ENCODE results near the gene EFNA1.
A peak's percentile ranks its signal among the peaks of the same experiment; 100 is the strongest.
"Not testable (repeated sequence)": the region's sequence is repeated elsewhere in the genome, so short reads cannot be mapped to it uniquely, and the experiment has no call there.

EFNA1 gene

DNA sequence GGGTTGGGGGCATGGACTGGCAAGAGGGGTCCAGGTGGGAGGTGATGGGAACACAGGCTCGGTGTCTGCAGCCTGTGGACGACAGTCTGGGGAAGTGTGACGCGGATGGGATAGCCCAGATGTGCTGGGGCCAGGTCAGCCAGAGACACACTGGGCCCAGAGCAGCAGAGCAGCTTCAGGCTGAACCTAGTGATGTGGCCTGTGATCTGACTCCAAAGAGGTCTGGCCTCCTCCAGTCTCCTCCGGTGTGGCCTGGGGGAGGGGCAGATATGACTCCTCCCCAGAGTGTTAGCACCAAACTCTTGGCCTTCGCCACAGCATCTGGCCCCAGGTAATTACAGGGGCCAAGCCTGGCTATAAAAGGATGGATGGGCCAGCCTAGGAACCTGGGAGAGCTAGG, 35.5 kb upstream of the EFNA1 start:
- DNase-seq (ENCODE audit: insufficient read length, low spot score) (no peak), FAIRE-seq (no peak)

DNA sequence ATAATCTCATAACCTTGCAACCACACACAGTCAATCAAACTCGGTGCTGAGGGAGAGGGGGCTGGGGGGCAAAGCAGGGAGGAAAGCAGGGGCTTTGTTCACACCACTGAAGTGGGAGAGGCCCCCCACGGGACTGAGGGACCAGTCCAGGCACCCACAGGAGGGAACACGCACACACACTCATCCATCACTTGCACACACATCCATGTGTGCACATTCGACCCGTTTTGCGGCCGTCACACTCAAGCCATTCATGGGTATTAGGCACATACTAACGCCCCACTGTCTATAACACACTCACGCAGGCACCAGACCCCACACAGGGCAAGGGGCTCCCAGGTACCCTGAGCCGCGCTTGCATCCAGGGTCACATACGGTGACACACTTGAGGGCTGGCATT, 35.0 kb upstream of the EFNA1 start:
- FAIRE-seq (no peak), DNase-seq (ENCODE audit: insufficient read length, low spot score) (no peak)

DNA sequence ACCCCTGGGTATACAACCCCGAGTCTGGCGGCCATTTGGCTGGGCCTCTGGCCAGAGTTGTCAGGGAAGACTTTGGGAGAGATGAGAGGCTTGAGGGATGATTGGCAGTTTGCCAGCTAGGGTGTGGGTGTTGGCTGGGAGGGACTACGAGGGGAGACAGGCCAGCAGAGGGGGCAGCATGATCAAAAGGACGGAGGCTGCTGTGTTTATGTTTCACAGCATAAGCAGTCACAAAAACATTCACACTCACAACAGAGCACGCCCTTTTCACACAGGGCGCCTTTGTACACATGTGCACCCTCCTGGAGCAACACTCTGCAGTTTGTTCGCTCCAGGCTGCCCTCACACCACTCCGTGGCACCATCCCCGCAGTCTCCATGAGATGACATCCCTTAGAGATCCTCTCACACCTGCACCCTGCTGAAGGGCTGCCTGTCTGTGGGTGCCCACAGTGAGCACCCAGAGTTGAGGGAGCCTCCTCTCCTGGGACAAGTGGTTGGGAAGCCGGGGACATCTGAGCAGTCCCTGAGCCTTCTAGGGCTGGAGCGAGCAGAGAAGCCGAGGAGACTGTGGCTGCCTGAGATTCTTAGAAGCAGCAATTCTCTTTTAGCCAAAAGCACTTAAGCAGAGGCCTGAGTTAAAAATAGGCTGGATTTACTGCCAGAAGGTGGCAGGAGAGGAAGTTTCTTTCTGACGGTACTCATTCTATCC, 33.6 kb upstream of the EFNA1 start:
- DNase-seq (ENCODE audit: insufficient read length, low spot score): no peak
- peak; percentile 11 for FAIRE-seq

DNA sequence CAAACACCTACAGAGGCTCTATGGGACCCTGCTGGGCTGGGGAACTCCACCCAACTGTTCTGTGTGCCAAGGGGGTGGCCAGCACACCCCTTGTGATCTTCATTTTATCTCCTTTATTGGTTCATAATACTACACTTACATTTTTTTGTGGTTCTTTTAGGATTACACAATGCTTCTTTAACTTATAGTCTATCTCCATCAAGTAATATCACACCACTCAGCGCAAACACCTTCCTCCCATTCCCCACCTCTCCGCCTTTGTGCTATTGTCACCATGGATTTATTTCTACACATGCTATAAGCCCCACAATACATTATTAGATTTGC, 33.1 kb upstream of the EFNA1 start:
- no peak for DNase-seq (ENCODE audit: insufficient read length, low spot score)
- FAIRE-seq: no peak

DNA sequence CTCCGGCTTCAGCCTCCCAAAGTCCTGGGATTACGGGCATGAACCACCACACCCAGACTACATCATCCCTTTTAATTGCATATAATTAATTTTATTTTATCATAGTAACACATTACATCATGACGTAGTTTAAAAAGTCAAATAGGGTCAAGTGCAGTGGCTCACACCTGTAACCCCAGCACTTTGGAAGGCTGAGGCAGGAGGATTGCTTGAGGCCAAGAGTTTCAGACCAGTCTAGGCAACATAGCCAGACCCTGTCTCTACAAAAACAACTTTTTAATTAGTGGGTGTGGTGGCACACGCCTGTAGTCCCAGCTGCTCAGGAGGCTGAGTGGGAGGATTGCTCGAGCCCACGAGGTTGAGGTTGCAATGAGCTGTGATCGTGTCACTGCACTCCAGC, 28.3 kb upstream of the EFNA1 start:
- no peak for FAIRE-seq

DNA sequence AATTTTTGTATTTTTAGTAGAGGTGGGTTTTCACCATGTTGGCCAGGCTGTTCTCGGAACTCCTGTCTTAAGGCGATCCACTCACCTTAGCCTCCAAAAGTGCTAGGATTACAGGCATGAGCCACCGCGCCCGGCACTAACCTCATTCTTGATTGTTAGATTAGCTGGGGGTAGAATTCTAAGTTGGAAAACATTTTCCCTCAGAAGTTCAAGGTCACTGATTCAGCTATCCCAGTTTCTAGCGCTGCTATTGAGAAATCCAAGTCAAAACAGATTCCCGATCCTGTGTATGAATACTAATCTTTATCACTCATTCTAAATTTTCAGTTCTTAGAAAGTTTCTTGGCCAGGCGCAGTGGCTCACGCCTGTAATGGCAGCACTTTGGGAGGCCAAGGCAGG, 24.4 kb upstream of the EFNA1 start:
- DNase-seq (ENCODE audit: insufficient read length, low spot score) (no peak), FAIRE-seq (no peak)

More for the DNA sequence above, 28.3 kb upstream of the EFNA1 start:
- no peak for DNase-seq (ENCODE audit: insufficient read length, low spot score)

DNA sequence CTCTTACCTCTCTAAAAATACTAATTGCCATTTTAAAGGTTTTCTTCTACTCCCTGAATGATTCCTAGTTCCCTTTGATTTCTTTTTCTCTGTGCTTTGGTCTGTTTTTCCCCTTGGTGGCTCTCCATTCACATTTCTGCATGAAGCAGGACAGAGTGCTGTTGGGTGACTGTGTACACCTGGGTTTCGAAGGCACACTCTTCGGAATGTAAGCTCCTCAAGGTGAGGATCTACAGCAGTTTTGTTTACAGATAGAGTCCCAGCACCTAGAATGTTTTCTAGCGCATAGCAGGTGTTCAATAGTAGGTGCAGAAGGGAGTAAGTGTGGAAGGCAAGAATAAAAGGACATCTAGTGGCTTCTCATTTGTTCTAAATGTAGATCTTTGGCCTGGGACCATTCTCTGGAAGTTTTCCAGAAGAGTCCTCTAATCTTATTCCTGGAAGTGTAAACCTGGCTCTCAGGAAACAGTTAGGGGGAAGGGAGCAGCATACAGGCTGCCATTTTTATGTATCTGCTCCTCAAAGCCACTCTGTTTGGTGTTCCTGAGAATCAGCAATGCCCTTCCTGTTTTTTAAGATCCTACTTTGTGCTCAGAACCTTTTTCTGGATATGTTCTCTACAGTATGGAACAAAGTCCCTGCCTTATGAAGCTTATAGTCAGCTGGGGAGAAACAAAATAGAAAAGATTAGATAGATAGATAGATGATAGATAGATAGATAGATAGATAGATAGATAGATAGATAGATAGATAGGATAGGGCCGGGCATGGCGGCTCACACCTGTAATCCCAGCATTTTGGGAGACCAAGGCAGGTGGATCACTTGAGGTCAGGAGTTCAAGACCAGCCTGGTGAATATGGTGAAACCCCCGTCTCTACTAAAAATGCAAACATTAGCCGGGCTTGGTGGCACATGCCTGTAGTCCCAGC, 22.8 kb upstream of the EFNA1 start:
- DNase-seq (ENCODE audit: insufficient read length, low spot score) (no peak), FAIRE-seq (no peak)

DNA sequence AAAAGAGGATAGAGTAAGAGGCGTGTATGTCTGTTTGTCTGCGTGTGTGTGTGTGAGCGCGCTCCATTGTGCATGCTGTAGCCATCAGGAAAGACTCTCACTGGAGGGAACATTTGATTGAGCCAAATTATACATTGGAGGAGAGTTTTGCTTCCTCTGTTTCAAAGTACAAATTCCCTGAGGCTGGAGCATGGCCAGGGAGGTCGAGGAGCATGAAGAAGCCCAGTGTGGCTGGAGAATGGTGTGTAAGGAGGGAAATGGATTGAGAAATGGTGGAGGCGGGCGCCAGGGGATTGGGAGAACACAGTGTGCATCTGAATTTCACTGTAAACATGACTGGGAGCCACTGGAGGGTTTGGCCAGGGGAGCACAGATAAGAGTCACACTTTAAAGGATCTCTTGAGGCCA, 22.1 kb upstream of the EFNA1 start:
- DNase-seq (ENCODE audit: insufficient read length, low spot score) (no peak), FAIRE-seq (no peak)

DNA sequence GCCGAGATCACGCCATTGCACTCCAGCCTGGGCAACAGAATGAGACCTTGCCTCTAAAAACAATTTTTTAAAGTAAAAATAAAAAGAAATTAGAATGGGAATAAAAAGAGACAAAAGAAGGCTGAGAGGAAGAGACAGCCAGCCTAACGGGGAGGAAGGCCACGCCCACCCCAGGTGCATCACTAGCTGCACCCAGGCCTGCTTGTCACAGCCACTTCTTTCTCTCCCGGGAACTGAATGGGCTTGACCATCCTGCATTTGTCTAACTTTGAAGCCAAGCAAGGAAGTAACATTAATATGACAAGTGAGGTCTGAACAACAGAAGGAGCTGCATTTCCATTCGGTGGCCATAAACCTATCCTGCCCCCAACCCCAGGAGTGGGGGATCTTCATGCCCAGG, 20.8 kb upstream of the EFNA1 start:
- DNase-seq (ENCODE audit: insufficient read length, low spot score): no peak
- no peak for FAIRE-seq

DNA sequence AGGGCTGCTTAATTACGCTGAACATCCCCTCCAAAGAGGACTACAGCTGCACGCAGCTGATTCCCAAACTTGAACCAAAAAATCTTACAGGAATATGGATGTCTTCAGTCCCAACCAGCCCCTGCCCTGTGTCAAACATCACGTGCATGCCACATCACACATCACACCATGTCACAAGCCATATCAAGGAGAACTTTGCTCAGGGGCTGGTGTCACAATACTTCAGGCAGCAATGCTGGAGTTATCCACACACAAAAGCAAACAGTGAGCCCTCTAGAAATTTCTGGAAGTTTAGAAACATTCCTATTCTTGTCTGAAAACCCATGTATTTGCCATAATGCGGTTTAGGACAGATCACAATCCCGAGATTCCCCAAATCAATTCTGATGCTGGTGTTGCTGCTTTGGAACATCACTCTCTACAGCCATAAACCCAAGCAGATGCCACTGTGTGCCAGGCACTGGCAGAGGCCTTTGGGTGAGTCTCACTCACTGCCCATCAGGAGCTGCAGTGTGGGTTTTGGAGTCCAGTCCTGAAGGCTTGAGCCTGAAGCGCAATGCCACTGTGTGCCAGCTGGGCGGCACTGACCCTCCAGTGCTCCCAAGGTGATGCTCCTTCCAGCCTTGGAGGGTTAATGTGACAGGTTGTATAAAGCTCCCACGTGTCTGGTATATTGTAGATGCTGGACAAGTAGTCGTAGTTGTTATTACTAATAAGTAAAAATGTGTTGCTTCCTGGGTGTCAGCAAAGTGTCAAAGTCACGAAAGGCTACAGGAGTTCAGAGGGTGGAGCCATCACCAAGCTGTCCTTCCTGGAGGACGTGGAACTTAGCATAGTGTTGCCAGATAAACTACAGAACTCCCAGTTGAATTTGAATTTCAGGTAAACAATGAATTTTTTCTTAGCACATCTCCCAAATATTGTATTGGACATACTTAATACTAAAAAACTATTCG, 20.1 kb upstream of the EFNA1 start:
- DNase-seq (ENCODE audit: insufficient read length, low spot score) (no peak), FAIRE-seq (no peak)

DNA sequence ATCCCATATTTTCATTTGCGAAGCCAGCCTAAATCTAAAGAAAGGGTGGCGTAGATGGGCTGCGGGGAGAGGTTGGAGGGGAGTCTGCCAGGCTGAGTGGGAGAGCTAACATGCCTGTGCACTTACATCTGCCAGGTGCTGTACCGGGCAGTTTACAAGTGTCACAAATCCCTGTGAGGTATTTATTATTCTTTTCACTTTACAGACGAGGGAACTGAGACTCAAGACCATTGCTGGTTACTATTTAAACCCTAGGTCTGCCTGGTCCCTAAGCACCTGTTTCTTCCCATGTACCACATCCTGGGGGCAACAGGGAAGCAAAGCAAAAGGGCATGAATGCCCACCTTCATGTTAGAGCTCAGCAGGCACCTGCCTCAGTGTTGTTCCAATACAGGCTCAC, 19.4 kb upstream of the EFNA1 start:
- DNase-seq (ENCODE audit: insufficient read length, low spot score): no peak
- no peak for FAIRE-seq

DNA sequence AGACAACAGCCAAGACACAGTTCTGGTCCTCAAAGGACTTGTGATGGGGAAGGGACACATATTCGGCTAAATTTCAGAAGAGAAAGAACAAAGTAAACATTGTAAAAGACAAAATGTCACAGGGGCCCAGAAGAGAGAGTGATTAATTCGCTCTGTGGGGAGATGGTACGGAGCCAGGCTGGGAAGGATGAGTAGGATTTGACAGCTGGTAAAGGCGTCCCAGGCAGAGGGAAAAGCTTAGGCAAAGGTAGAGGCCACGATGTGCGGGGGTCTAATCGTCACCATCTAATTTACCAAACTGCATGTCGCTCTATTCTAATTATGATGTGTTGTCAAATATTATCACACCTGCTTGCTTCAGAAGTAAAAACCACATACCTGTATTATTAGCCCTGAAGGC, 17.3 kb upstream of the EFNA1 start:
- FAIRE-seq (no peak), DNase-seq (ENCODE audit: insufficient read length, low spot score) (no peak)

DNA sequence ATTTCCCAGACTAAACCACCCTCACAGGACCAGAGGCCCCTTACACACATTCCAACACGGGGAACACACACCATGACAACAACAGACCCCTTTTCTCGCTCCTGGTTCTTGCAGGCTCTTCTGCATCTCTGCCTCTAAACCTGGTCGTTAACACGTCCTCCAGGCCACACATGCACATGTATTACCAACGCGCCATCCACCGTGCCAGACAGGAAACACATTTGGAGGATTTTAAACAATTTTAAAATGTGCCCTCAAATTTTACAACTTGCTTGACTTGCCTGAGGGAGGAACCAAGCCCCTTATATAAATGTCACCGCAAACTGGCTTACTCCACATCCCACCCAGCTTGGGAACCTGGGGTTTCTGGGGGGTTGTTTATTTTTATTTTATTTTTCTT, 16.9 kb upstream of the EFNA1 start:
- DNase-seq (ENCODE audit: insufficient read length, low spot score): no peak
- FAIRE-seq: no peak

DNA sequence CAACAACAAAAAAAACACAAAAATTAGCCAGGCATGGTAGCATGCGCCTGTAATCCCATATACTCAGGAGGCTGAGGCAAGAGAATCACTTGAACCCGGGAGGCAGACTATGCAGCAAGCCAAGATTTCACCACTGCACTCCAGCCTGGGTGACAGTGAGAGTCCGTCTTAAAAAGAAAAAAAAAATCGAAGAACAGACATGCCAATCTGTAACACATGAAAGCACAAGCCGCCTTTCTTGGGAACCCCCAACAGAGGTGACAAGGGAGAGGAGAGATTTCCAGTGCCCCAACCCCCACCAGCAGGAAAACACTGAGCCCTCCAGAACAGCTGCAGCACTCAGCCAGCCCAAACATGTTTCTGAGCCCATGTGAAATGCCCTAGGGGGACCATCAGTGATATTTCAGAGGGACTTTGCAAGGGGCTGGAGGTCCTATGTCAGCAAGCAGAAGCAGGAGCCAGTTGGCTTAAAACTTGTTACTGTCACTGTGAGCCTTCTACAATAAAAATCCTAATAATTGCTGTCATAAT, 14.2 kb upstream of the EFNA1 start:
- FAIRE-seq (no peak), DNase-seq (ENCODE audit: insufficient read length, low spot score) (no peak)

DNA sequence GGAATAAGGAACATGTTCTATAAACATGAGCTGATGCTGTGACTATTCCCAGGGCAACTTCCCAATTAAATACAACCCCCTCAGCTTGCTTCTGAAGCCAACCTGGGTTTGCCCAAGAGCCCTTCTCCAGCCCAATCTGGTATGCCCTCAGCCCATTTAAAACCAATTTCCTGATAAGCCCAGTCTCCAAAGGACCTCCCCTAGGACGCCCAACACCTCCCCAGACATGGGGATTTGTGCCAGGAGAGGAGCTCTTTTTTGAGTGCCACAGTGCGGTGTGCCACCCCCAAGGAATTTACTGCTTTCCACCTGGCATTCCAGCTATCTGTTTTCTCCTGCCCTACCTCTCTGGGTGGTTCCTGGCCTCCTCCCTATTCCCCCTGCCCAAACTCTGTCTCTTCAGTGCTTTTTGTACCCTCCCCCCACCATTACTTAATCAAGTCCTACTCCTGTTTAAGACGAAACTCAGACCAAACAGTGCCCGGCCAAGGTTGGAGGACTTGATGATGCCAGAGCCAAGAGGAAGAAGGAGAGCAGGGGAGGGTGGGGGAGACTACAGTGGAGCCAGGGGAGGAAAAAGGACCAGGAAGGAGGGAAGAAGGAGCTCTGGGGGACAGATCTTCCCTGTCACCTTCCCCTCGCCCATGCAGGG, 11.4 kb upstream of the EFNA1 start:
- FAIRE-seq: no peak
- no peak for DNase-seq (ENCODE audit: insufficient read length, low spot score)

DNA sequence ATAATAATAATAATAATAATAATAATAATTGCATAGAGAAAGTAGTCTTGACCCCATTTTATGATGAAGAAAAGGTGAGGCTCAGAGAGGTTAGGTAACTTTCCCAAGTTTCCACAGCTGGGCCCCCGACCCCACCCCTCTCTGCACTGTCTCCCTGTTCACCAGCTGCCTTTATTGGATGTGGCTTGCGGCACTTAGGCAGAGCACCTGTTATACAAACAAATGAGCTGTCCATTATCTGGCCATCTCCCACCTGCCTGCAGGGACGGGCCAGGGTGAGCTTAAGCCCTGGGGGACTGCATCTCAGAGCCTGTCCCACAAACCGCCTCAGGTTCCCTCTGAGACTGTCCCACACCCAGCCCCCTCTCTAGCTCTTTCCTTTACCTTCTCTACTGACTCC, 10.1 kb upstream of the EFNA1 start:
- no peak for FAIRE-seq

DNA sequence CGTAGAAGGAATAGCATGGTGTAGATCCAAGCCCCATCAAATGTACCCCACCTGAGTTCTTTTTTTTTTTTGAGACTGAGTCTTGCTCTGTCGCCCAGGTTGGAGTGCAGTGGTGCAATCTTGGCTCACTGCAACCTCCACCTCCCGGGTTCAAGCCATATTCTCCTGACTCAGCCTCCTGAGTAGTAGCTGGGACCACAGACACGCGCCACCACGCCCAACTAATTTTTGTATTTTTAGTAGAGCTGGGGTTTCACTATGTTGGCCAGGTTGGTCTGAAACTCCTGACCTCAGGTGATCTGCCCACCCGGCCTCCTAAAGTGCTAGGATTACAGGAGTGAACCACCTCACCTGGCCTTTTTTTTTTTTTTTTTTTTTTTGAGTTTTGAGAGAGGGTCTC, 9.6 kb upstream of the EFNA1 start:
- FAIRE-seq; DNase-seq (ENCODE audit: insufficient read length, low spot score): not testable (repeated sequence)

More for the DNA sequence above, 10.1 kb upstream of the EFNA1 start:
- DNase-seq (ENCODE audit: insufficient read length, low spot score): no peak

DNA sequence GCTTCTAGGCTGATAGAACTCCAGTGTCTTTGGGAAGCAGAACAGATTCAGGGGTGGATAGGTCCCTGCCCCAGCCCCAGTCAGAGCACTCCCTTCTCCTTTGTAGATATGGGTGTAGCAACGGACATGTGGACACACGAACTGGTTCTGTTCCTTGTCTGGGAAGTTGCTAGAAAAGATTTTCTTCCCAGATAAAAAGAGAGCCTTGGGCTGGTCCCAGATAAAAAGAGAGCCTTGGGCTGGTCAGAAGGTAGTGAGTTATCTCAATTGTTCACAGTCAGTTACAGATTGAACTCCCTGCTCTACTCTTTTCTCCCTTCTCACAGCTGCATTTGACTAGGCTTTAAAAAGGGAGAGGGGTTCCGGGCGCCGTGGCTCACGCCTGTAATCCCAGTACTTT, 7.4 kb upstream of the EFNA1 start:
- FAIRE-seq (no peak), DNase-seq (ENCODE audit: insufficient read length, low spot score) (no peak)

DNA sequence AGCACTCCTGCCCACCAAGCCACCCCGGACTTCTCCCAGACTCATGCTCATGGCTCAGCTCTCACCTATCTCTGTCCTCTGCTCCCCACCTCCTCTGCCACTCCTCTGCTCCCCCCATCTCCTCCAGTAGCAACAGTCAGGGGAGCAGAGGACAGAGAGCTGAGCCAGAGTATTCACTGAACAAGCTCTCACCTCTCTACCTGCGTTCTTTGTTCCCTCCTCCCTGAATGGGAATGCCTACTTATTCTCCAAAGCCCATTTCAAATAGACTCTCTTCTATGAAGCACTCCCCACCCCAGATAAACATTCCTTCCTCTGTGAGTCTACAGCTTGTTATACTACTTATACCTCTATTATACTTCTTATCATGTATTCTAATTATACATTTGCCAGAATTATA, 6.4 kb upstream of the EFNA1 start:
- DNase-seq (ENCODE audit: insufficient read length, low spot score): no peak

DNA sequence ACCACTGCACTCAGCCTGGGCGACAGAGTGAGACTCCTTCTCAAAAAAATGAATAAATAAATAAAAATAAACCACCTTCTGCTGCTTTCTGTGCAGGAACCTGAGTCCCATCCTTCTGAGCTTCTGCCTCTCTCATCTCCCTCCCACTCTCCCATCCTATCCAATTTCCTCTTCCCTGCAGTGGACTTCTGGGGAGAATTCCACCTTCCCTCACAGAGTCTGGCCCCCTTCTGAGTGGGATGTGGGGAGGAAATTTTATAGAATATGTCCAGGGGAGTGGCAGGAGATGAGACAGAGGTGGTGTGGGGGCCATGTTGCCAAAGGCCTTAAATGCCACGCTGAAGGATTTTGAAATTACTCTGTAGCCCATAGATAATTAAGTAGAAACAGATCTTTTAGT, 5.4 kb upstream of the EFNA1 start:
- FAIRE-seq: no peak
- DNase-seq (ENCODE audit: insufficient read length, low spot score): no peak

More for the DNA sequence above, 6.4 kb upstream of the EFNA1 start:
- no peak for FAIRE-seq
